ENCODE data around the gene GCN1.

The GCN1 gene

GRCh38 chr12:120093592-120094355, 100.7 kb downstream of the GCN1 start:
- no peak overlapping the region for H3K4me3 ChIP-seq (ENCODE audit: low read depth in 1 of 2, low read length in 2 of 2)
- H3K36me3 ChIP-seq (ENCODE audit: control insufficient read depth in 1 of 2, insufficient read depth in 2 of 2, low read length in 2 of 2) = peaks cover 26 to 29% of the 10 kb centered on the region in 2 donors
- no peak overlapping the region for H3K27ac ChIP-seq (ENCODE audit: low read length)
- H3K27me3 ChIP-seq (ENCODE audit: low read depth, low read length) = no peaks in the 10 kb centered on the region
- H3K9me3 ChIP-seq (ENCODE audit: control insufficient read depth in 1 of 2, low read length in 2 of 2) = no peaks in the 10 kb centered on the region
- peaks cover 0 to 9% of the 10 kb centered on the region in 2 donors for H3K4me1 ChIP-seq (ENCODE audit: control insufficient read depth in 1 of 2, insufficient read depth in 2 of 2, low read length in 2 of 2)

GRCh38 chr12:120093336-120093591, 101.3 kb downstream of the GCN1 start:
- peaks cover 0 to 9% of the 10 kb centered on the region in 2 donors for H3K4me1 ChIP-seq (ENCODE audit: control insufficient read depth in 1 of 2, insufficient read depth in 2 of 2, low read length in 2 of 2)
- no peaks in the 10 kb centered on the region for H3K27me3 ChIP-seq (ENCODE audit: low read depth, low read length)
- H3K27ac ChIP-seq (ENCODE audit: low read length) = no peak overlapping the region
- peaks cover 21 to 24% of the 10 kb centered on the region in 2 donors for H3K36me3 ChIP-seq (ENCODE audit: control insufficient read depth in 1 of 2, insufficient read depth in 2 of 2, low read length in 2 of 2)
- no peaks in the 10 kb centered on the region for H3K9me3 ChIP-seq (ENCODE audit: control insufficient read depth in 1 of 2, low read length in 2 of 2)
- no peak overlapping the region for H3K4me3 ChIP-seq (ENCODE audit: low read depth in 1 of 2, low read length in 2 of 2)

- H3K4me1 ChIP-seq (ENCODE audit: control insufficient read depth in 1 of 2, insufficient read depth in 2 of 2, low read length in 2 of 2) = peaks cover 0 to 10% of the 10 kb centered on the region in 2 donors
- no peaks in the 10 kb centered on the region for H3K9me3 ChIP-seq (ENCODE audit: control insufficient read depth in 1 of 2, low read length in 2 of 2)
- no peak overlapping the region for H3K27ac ChIP-seq (ENCODE audit: low read length)
- no peak overlapping the region for H3K4me3 ChIP-seq (ENCODE audit: low read depth in 1 of 2, low read length in 2 of 2)
- no peaks in the 10 kb centered on the region for H3K27me3 ChIP-seq (ENCODE audit: low read depth, low read length)
- peaks cover 19 to 20% of the 10 kb centered on the region in 2 donors for H3K36me3 ChIP-seq (ENCODE audit: control insufficient read depth in 1 of 2, insufficient read depth in 2 of 2, low read length in 2 of 2)
These were observed 101.8 kb downstream of the GCN1 start for GRCh38 chr12:120092551-120093335.

DNA sequence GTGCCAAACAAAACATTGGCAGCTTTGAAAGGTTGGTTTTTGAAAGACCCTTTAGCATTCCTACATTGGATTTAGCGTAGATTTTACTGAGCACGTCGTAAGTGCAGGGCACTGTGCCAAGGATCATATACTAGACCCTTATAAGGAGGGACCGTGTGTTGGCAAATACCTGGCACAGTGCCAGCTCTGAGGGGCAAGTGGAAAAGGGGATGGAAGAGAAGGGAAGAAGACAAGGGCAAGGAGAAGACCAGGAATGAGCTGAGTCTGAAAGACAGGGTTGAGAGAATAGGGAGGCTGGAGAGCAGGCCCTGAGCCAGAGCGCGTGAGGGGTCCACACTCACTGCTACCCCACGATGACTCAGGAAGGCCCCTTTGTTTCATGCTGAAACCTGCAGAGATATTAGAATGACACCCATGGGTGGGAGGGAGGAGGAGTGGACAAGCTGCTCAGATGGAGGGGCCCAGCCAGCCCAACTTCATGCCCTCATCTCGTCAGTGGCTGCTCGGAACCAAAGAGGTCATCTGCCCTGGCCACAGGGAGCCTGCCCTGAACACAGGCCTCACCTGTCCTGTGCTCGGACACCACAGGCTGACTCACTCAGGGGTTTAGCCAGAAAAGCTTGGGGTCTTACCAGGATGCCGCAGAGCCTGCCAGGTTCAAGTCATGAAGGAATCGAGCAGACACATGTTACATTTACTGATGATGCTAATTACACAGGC, 103.0 kb downstream of the GCN1 start:
- Histone ChIP-seq H3K36me3 (ENCODE audit: control insufficient read depth in 1 of 2, insufficient read depth in 2 of 2, low read length in 2 of 2) (peaks cover 10 to 13% of the 10 kb centered on the region in 2 donors), H3K4me1 (ENCODE audit: control insufficient read depth in 1 of 2, insufficient read depth in 2 of 2, low read length in 2 of 2) (peaks cover 3 to 16% of the 10 kb centered on the region in 2 donors), H3K4me3 (ENCODE audit: low read depth in 1 of 2, low read length in 2 of 2) (no peak overlapping the region), H3K9me3 (ENCODE audit: control insufficient read depth in 1 of 2, low read length in 2 of 2) (no peaks in the 10 kb centered on the region), H3K27me3 (ENCODE audit: low read depth, low read length) (no peaks in the 10 kb centered on the region), H3K27ac (ENCODE audit: low read length) (no peak overlapping the region)

- Histone ChIP-seq H3K27me3 (ENCODE audit: low read depth, low read length) (no peaks in the 10 kb centered on the region), H3K36me3 (ENCODE audit: control insufficient read depth in 1 of 2, insufficient read depth in 2 of 2, low read length in 2 of 2) (peaks cover 2 to 5% of the 10 kb centered on the region in 2 donors), H3K9me3 (ENCODE audit: control insufficient read depth in 1 of 2, low read length in 2 of 2) (no peaks in the 10 kb centered on the region), H3K4me1 (ENCODE audit: control insufficient read depth in 1 of 2, insufficient read depth in 2 of 2, low read length in 2 of 2) (peaks cover 3 to 16% of the 10 kb centered on the region in 2 donors), H3K27ac (ENCODE audit: low read length) (no peak overlapping the region), H3K4me3 (ENCODE audit: low read depth in 1 of 2, low read length in 2 of 2) (no peak overlapping the region)
These were observed 103.8 kb downstream of the GCN1 start for GRCh38 chr12:120090626-120091295.

- Histone ChIP-seq H3K4me3 (ENCODE audit: low read depth in 1 of 2, low read length in 2 of 2) (no peak overlapping the region), H3K27ac (ENCODE audit: low read length) (no peak overlapping the region), H3K4me1 (ENCODE audit: control insufficient read depth in 1 of 2, insufficient read depth in 2 of 2, low read length in 2 of 2) (peaks cover 3 to 16% of the 10 kb centered on the region in 2 donors), H3K9me3 (ENCODE audit: control insufficient read depth in 1 of 2, low read length in 2 of 2) (no peaks in the 10 kb centered on the region), H3K36me3 (ENCODE audit: control insufficient read depth in 1 of 2, insufficient read depth in 2 of 2, low read length in 2 of 2) (peaks cover 0 to 5% of the 10 kb centered on the region in 2 donors), H3K27me3 (ENCODE audit: low read depth, low read length) (no peaks in the 10 kb centered on the region)
These were observed 104.3 kb downstream of the GCN1 start for GRCh38 chr12:120090206-120090605.

DNA sequence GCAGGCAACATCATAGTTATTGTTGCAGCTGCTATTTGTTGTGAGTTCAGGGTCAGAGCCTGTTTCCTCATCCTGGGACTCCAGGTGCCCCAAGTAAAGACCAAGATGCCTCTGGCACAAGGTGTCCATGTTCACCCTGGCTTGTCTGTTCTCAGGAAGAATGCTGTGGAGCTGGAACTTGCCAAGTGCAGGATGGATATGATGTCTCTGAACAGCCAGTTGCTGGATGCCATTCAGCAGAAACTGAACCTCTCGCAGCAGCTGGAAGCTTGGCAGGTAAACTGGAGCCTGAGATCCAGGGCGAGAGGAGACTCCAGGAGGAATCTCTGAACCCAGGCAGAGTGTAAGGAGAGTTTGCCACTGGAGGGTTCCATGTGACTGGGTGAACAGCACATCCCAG, 104.7 kb downstream of the GCN1 start:
- Histone ChIP-seq H3K4me3 (ENCODE audit: low read depth in 1 of 2, low read length in 2 of 2) (no peak overlapping the region), H3K4me1 (ENCODE audit: control insufficient read depth in 1 of 2, insufficient read depth in 2 of 2, low read length in 2 of 2) (peaks cover 3 to 16% of the 10 kb centered on the region in 2 donors), H3K27me3 (ENCODE audit: low read depth, low read length) (no peaks in the 10 kb centered on the region), H3K27ac (ENCODE audit: low read length) (no peak overlapping the region), H3K9me3 (ENCODE audit: control insufficient read depth in 1 of 2, low read length in 2 of 2) (no peaks in the 10 kb centered on the region), H3K36me3 (ENCODE audit: control insufficient read depth in 1 of 2, insufficient read depth in 2 of 2, low read length in 2 of 2) (peaks cover 0 to 5% of the 10 kb centered on the region in 2 donors)

GRCh38 chr12:120089105-120089504, 105.4 kb downstream of the GCN1 start:
- no peak overlapping the region for H3K4me3 ChIP-seq (ENCODE audit: low read depth in 1 of 2, low read length in 2 of 2)
- H3K4me1 ChIP-seq (ENCODE audit: control insufficient read depth in 1 of 2, insufficient read depth in 2 of 2, low read length in 2 of 2) = peaks cover 3 to 16% of the 10 kb centered on the region in 2 donors
- H3K27ac ChIP-seq (ENCODE audit: low read length) = no peak overlapping the region
- no peaks in the 10 kb centered on the region for H3K27me3 ChIP-seq (ENCODE audit: low read depth, low read length)
- H3K36me3 ChIP-seq (ENCODE audit: control insufficient read depth in 1 of 2, insufficient read depth in 2 of 2, low read length in 2 of 2) = no peaks in the 10 kb centered on the region
- no peaks in the 10 kb centered on the region for H3K9me3 ChIP-seq (ENCODE audit: control insufficient read depth in 1 of 2, low read length in 2 of 2)

- H3K36me3 ChIP-seq (ENCODE audit: control insufficient read depth in 1 of 2, insufficient read depth in 2 of 2, low read length in 2 of 2) = no peaks in the 10 kb centered on the region
- H3K4me1 ChIP-seq (ENCODE audit: control insufficient read depth in 1 of 2, insufficient read depth in 2 of 2, low read length in 2 of 2) = peaks cover 3 to 7% of the 10 kb centered on the region in 2 donors
- H3K27me3 ChIP-seq (ENCODE audit: low read depth, low read length) = no peaks in the 10 kb centered on the region
- peak overlapping the region; percentile 47 to 56 for H3K4me3 ChIP-seq (ENCODE audit: low read depth in 1 of 2, low read length in 2 of 2)
- H3K27ac ChIP-seq (ENCODE audit: low read length) = peak overlapping the region; percentile 49
- H3K9me3 ChIP-seq (ENCODE audit: control insufficient read depth in 1 of 2, low read length in 2 of 2) = no peaks in the 10 kb centered on the region
These were observed 107.5 kb downstream of the GCN1 start for GRCh38 chr12:120086801-120087621.

DNA sequence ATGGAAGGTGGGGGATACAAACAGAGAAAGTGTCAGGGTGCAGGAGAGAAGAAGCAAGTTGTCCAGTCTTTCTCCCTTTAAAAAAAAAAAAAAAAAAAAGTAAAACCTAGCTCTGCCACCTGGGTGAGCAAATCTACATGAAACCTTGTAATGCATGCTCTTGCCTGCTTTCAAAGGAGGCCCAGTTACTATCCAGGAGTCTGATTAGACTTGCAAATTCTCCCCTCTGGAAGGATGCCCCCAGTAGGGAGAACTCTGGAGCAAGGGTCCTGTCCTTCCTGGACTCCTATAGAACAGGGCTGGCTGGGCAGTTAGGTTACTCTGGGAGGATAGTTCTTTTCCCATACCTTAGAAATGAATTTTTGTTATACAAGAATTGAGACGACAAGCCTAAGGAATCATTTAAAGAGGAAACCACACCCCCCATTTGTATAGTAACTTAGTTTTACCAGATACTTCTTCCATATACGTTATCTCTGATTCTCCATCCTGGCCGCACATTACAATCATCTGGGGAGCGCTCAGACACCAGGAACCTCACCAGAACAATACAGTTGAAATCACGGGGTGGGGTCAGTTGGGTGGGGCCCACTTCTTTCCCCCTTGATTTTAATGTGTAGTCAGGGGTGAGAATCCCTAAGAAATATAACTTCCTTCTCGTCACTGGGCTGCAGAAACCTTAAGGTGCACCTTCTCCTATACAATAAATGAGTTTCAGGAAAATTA, 108.4 kb downstream of the GCN1 start:
- H3K9me3 ChIP-seq (ENCODE audit: control insufficient read depth in 1 of 2, low read length in 2 of 2) = no peaks in the 10 kb centered on the region
- H3K4me3 ChIP-seq (ENCODE audit: low read depth in 1 of 2, low read length in 2 of 2) = peak overlapping the region in 1 of 2 donors; percentile 47
- no peaks in the 10 kb centered on the region for H3K27me3 ChIP-seq (ENCODE audit: low read depth, low read length)
- peaks cover 3 to 7% of the 10 kb centered on the region in 2 donors for H3K4me1 ChIP-seq (ENCODE audit: control insufficient read depth in 1 of 2, insufficient read depth in 2 of 2, low read length in 2 of 2)
- no peak overlapping the region for H3K27ac ChIP-seq (ENCODE audit: low read length)
- H3K36me3 ChIP-seq (ENCODE audit: control insufficient read depth in 1 of 2, insufficient read depth in 2 of 2, low read length in 2 of 2) = no peaks in the 10 kb centered on the region

Data from muscle layer of duodenum (tissue), 2 donors.